ENCODE results near the gene SNCB.

- TF ChIP-seq REST (IDR thresholded peaks at IDR 0.05; ENCODE audit: insufficient read depth in 1 of 2, low read depth in 2 of 2, low read length in 2 of 2) (no peak), POLR2AphosphoS5 (IDR thresholded peaks at IDR 0.05; ENCODE audit: low read depth, low read length) (no peak)
Observed at GRCh38 chr5:176658007-176658599, 27.8 kb upstream of the SNCB start.

Measured in PFSK-1 (cell line).